GM12878 (cell line): ENCODE measurements around the gene LSM2.

Experiments used
- CBX5 ChIP-seq: sonication (generic); IDR thresholded peaks from 2 replicates; pipeline ENCODE4 v1.6.1; 2016; ENCODE audit warnings: low read depth, moderate library complexity, mild to moderate bottlenecking, inconsistent platforms
- CREB1 ChIP-seq: IDR thresholded peaks from 2 replicates; pipeline ENCODE4 v1.6.1; 2012; ENCODE audit warnings: low read depth, mild to moderate bottlenecking, inconsistent platforms
- CTCF ChIP-seq, 3 experiments: IDR thresholded peaks in 2 of 3; conservative IDR thresholded peaks in 1 of 3; 2 replicates each; pipeline ENCODE4 v1.5.1; 2011; ENCODE audit warnings: low read depth in 3 of 3, low read length in 3 of 3, mild to moderate bottlenecking in 3 of 3, control low read depth in 2 of 3, moderate library complexity in 2 of 3, inconsistent platforms in 1 of 3, mixed read lengths in 1 of 3; ENCODE audit not compliant: control insufficient read depth in 2 of 3, insufficient read depth in 1 of 3; ENCODE audit errors: extremely low read depth in 1 of 3
- E2F4 ChIP-seq: IDR thresholded peaks from 2 replicates; pipeline ENCODE4 v1.6.1; 2012; ENCODE audit warnings: low read depth, low read length, improper control_type of control experiment
- EGR1 ChIP-seq, 2 experiments: IDR thresholded peaks; 1 replicate in 1 of 2; 2 replicates in 1 of 2; pipeline ENCODE4 v1.6.1; 2011 to 2012; ENCODE audit warnings: low read depth in 2 of 2, low read length in 2 of 2, borderline replicate concordance in 1 of 2, mild to moderate bottlenecking in 1 of 2, moderate library complexity in 1 of 2
- FOXM1 ChIP-seq: IDR thresholded peaks from 2 replicates; pipeline ENCODE4 v1.6.1; 2012; ENCODE audit warnings: low read depth, mild to moderate bottlenecking, inconsistent platforms, low read length, moderate library complexity
- HCFC1 ChIP-seq: fragments of 150-350 bp; IDR thresholded peaks from 2 replicates; pipeline ENCODE4 v1.6.1; 2014; ENCODE audit warnings: low read length
- MTA3 ChIP-seq: IDR thresholded peaks from 2 replicates; pipeline ENCODE4 v1.6.1; 2012; ENCODE audit warnings: low read length, inconsistent platforms, borderline replicate concordance
- MYC ChIP-seq: IDR thresholded peaks from 2 replicates; pipeline ENCODE4 v1.6.1; 2011; ENCODE audit warnings: mild to moderate bottlenecking, low read length, moderate library complexity, inconsistent platforms; ENCODE audit not compliant: insufficient read depth, insufficient replicate concordance, insufficient read length, severe bottlenecking
- PAX5 ChIP-seq: IDR thresholded peaks from 2 replicates; pipeline ENCODE4 v1.6.1; 2011; ENCODE audit warnings: low read depth, low read length, borderline replicate concordance
- POLR2A ChIP-seq: IDR thresholded peaks from 2 replicates; pipeline ENCODE4 v1.6.1; 2011; ENCODE audit warnings: low read depth, mild to moderate bottlenecking, low read length
- STAT3 ChIP-seq: IDR thresholded peaks from 2 replicates; pipeline ENCODE4 v1.6.1; 2011; ENCODE audit warnings: low read depth, low read length, improper control_type of control experiment
- SUZ12 ChIP-seq: fragments of 200-600 bp; sonication (generic); IDR thresholded peaks from one replicate; pipeline ENCODE4 v1.6.1; 2018; ENCODE audit warnings: antibody characterized with exemption, mild to moderate bottlenecking; ENCODE audit not compliant: unreplicated experiment
- ZSCAN29 ChIP-seq: fragments of 450-650 bp; IDR thresholded peaks from 2 replicates; pipeline ENCODE4 v1.6.1; 2017; ENCODE audit warnings: mild to moderate bottlenecking, moderate library complexity

GRCh38 chr6:31851485-31851832, 44.7 kb upstream of the LSM2 start:
- TF ChIP-seq PAX5 (no peak), CBX5 (no peak), CTCF (IDR thresholded peaks at IDR 0.05 in 2 of 3, conservative IDR thresholded peaks at IDR 0.05 in 1 of 3; ENCODE audit: control insufficient read depth in 2 of 3, extremely low read depth in 1 of 3, insufficient read depth in 1 of 3, low read depth in 3 of 3, low read length in 3 of 3) (no peak), CREB1 (no peak), HCFC1 (no peak), POLR2A (no peak), E2F4 (no peak), STAT3 (no peak), FOXM1 (no peak), MTA3 (no peak), ZSCAN29 (no peak), EGR1 (IDR thresholded peaks at IDR 0.05; ENCODE audit: borderline replicate concordance in 1 of 2, low read depth in 2 of 2, low read length in 2 of 2) (no peak), SUZ12 (no peak), MYC (no peak)
